ENCODE measurements around the gene ASB8. TPM values are rescaled to one million over a fixed set of nuclear protein-coding genes. Genes with fewer than 3 reads are reported as not detected.

Gene ASB8
- total and polyA plus RNA-seq, 9 of the 15 experiments (the other 6 are each of a cell fraction or from before 2014, with no cell fraction given), result 13.3 to 29.0 (median 19.6) TPM

DNA sequence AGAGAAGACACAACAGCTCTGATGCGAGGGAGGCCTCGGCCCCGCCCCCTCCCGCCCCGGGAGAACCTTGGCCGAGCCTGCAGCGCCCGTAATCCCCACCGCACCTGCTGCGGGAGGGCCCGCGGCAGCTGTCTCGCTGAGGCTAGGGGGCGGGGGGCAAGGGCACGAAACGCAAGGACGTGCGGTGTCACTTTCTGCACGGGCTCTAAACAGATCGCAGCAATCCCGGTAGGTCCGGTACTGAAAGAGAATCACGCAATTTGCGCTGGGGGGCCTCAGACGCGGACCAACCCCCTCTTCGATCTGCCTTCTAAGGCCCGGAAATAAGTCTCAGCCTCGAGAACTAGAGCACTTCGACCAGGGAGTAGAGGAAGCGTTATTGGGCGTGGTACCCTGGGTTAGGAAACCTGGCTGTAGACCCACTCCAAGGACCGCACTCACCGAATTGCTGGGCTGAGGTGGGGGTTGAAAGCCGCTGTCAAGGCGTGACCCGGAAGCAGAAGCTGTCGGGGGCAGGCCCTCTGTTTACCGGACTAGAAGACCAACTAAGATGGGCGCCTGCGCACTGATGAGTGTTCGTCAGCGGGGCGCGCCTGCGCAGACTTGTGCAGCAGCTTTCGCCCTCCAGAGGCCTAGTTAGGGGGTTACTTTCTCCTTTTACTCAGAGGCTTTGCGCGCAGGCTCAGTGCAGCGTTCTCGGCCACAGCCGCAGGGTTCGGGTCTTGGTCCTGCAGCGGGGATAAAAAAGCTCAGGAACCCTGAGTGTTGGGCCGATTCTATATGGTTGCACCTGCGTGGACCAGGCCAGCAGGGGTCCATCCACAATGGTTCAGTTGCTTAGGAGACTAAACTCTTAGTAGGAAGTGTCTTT is at the start of gene ASB8 (continued):
- TF ChIP-seq, protein P1, sequence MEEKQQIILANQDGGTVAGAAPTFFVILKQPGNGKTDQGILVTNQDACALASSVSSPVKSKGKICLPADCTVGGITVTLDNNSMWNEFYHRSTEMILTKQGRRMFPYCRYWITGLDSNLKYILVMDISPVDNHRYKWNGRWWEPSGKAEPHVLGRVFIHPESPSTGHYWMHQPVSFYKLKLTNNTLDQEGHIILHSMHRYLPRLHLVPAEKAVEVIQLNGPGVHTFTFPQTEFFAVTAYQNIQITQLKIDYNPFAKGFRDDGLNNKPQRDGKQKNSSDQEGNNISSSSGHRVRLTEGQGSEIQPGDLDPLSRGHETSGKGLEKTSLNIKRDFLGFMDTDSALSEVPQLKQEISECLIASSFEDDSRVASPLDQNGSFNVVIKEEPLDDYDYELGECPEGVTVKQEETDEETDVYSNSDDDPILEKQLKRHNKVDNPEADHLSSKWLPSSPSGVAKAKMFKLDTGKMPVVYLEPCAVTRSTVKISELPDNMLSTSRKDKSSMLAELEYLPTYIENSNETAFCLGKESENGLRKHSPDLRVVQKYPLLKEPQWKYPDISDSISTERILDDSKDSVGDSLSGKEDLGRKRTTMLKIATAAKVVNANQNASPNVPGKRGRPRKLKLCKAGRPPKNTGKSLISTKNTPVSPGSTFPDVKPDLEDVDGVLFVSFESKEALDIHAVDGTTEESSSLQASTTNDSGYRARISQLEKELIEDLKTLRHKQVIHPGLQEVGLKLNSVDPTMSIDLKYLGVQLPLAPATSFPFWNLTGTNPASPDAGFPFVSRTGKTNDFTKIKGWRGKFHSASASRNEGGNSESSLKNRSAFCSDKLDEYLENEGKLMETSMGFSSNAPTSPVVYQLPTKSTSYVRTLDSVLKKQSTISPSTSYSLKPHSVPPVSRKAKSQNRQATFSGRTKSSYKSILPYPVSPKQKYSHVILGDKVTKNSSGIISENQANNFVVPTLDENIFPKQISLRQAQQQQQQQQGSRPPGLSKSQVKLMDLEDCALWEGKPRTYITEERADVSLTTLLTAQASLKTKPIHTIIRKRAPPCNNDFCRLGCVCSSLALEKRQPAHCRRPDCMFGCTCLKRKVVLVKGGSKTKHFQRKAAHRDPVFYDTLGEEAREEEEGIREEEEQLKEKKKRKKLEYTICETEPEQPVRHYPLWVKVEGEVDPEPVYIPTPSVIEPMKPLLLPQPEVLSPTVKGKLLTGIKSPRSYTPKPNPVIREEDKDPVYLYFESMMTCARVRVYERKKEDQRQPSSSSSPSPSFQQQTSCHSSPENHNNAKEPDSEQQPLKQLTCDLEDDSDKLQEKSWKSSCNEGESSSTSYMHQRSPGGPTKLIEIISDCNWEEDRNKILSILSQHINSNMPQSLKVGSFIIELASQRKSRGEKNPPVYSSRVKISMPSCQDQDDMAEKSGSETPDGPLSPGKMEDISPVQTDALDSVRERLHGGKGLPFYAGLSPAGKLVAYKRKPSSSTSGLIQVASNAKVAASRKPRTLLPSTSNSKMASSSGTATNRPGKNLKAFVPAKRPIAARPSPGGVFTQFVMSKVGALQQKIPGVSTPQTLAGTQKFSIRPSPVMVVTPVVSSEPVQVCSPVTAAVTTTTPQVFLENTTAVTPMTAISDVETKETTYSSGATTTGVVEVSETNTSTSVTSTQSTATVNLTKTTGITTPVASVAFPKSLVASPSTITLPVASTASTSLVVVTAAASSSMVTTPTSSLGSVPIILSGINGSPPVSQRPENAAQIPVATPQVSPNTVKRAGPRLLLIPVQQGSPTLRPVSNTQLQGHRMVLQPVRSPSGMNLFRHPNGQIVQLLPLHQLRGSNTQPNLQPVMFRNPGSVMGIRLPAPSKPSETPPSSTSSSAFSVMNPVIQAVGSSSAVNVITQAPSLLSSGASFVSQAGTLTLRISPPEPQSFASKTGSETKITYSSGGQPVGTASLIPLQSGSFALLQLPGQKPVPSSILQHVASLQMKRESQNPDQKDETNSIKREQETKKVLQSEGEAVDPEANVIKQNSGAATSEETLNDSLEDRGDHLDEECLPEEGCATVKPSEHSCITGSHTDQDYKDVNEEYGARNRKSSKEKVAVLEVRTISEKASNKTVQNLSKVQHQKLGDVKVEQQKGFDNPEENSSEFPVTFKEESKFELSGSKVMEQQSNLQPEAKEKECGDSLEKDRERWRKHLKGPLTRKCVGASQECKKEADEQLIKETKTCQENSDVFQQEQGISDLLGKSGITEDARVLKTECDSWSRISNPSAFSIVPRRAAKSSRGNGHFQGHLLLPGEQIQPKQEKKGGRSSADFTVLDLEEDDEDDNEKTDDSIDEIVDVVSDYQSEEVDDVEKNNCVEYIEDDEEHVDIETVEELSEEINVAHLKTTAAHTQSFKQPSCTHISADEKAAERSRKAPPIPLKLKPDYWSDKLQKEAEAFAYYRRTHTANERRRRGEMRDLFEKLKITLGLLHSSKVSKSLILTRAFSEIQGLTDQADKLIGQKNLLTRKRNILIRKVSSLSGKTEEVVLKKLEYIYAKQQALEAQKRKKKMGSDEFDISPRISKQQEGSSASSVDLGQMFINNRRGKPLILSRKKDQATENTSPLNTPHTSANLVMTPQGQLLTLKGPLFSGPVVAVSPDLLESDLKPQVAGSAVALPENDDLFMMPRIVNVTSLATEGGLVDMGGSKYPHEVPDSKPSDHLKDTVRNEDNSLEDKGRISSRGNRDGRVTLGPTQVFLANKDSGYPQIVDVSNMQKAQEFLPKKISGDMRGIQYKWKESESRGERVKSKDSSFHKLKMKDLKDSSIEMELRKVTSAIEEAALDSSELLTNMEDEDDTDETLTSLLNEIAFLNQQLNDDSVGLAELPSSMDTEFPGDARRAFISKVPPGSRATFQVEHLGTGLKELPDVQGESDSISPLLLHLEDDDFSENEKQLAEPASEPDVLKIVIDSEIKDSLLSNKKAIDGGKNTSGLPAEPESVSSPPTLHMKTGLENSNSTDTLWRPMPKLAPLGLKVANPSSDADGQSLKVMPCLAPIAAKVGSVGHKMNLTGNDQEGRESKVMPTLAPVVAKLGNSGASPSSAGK (IDR thresholded peaks at IDR 0.05), result no peak
- no peak for TF ChIP-seq BCOR (IDR thresholded peaks at IDR 0.05)
- TF ChIP-seq ZBTB8A (IDR thresholded peaks at IDR 0.05; ENCODE audit: partially characterized antibody), result no peak
- no peak for TF ChIP-seq ZNF778 (CRISPR knock-in tag; IDR thresholded peaks at IDR 0.05)
- TF ChIP-seq MTA3 (IDR thresholded peaks at IDR 0.05; ENCODE audit: borderline replicate concordance), result peak; percentile 26; the same call in 1 of the 2 replicates
- TF ChIP-seq, protein P2, sequence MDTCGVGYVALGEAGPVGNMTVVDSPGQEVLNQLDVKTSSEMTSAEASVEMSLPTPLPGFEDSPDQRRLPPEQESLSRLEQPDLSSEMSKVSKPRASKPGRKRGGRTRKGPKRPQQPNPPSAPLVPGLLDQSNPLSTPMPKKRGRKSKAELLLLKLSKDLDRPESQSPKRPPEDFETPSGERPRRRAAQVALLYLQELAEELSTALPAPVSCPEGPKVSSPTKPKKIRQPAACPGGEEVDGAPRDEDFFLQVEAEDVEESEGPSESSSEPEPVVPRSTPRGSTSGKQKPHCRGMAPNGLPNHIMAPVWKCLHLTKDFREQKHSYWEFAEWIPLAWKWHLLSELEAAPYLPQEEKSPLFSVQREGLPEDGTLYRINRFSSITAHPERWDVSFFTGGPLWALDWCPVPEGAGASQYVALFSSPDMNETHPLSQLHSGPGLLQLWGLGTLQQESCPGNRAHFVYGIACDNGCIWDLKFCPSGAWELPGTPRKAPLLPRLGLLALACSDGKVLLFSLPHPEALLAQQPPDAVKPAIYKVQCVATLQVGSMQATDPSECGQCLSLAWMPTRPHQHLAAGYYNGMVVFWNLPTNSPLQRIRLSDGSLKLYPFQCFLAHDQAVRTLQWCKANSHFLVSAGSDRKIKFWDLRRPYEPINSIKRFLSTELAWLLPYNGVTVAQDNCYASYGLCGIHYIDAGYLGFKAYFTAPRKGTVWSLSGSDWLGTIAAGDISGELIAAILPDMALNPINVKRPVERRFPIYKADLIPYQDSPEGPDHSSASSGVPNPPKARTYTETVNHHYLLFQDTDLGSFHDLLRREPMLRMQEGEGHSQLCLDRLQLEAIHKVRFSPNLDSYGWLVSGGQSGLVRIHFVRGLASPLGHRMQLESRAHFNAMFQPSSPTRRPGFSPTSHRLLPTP (IDR thresholded peaks at IDR 0.05; ENCODE audit: borderline replicate concordance, extremely low read depth, insufficient read length), result no peak
- TF ChIP-seq ATF1 (CRISPR knock-in tag; IDR thresholded peaks at IDR 0.05), result no peak
- TF ChIP-seq ATF1 (tag; IDR thresholded peaks at IDR 0.05), result peak; percentile 78
- peak; percentile 96 to 97 for TF ChIP-seq FOXK2 (conservative IDR thresholded peaks at IDR 0.05 in 1 of 2, IDR thresholded peaks at IDR 0.05 in 1 of 2; ENCODE audit: low read depth in 2 of 2)
- no peak for TF ChIP-seq ZNF24 (IDR thresholded peaks at IDR 0.05)
- TF ChIP-seq NELFE (IDR thresholded peaks at IDR 0.05; ENCODE audit: insufficient read depth, insufficient read length), result no peak
- no peak for TF ChIP-seq ZFPM2 (CRISPR knock-in tag; IDR thresholded peaks at IDR 0.05)
- no peak for TF ChIP-seq MYNN (IDR thresholded peaks at IDR 0.05)
- TF ChIP-seq MYNN (CRISPR knock-in tag; IDR thresholded peaks at IDR 0.05), result no peak
- no peak for TF ChIP-seq ZC3H11A (IDR thresholded peaks at IDR 0.05; ENCODE audit: low read depth, low read length)
- TF ChIP-seq LARP7 (IDR thresholded peaks at IDR 0.05), result no peak
